NCI-H1105 (cell line): ENCODE results near the gene MGAT1.
"Not testable (repeated sequence)": the region's sequence is repeated elsewhere in the genome, so short reads cannot be mapped to it uniquely, and the experiment has no call there.

Experiments used
- DNase-seq: peaks from one replicate; lab custom pipeline; 2025; lab: John Stamatoyannopoulos, UW

Gene MGAT1

GRCh38 chr5:180785121-180785781, 17.4 kb downstream of the MGAT1 start:
- no peak for DNase-seq

GRCh38 chr5:180784497-180785097, 18.0 kb downstream of the MGAT1 start:
- no peak for DNase-seq

GRCh38 chr5:180783340-180784052, 19.1 kb downstream of the MGAT1 start:
- DNase-seq = no peak

GRCh38 chr5:180782748-180783147, 19.9 kb downstream of the MGAT1 start:
- DNase-seq = no peak

- DNase-seq = not testable (repeated sequence)
Observed at GRCh38 chr5:180781900-180782326, 20.7 kb downstream of the MGAT1 start.

- no peak for DNase-seq
Observed at GRCh38 chr5:180779985-180780610, 22.5 kb downstream of the MGAT1 start.

GRCh38 chr5:180777475-180777874, 25.1 kb downstream of the MGAT1 start:
- no peak for DNase-seq

GRCh38 chr5:180776376-180776775, 26.2 kb downstream of the MGAT1 start:
- DNase-seq = no peak

- DNase-seq = no peak
Observed at GRCh38 chr5:180775624-180776023, 27.0 kb downstream of the MGAT1 start.

- no peak for DNase-seq
Observed at GRCh38 chr5:180771839-180772238, 30.8 kb downstream of the MGAT1 start.

- DNase-seq = no peak
Observed at GRCh38 chr5:180769821-180770220, 32.8 kb downstream of the MGAT1 start.

GRCh38 chr5:180755601-180756000, 47.0 kb downstream of the MGAT1 start:
- DNase-seq = no peak

- no peak for DNase-seq
Observed at GRCh38 chr5:180744253-180744652, 58.4 kb downstream of the MGAT1 start.

- no peak for DNase-seq
Observed at GRCh38 chr5:180742727-180743126, 59.9 kb downstream of the MGAT1 start.

- not testable (repeated sequence) for DNase-seq
Observed at GRCh38 chr5:180740953-180741352, 61.7 kb downstream of the MGAT1 start.

- no peak for DNase-seq
Observed at GRCh38 chr5:180739958-180740357, 62.6 kb downstream of the MGAT1 start, which contains the start of gene OR2Y1. Gene OR2Y1, minus strand, starts transcription at chr5:180740058. Its CDS starts 0 bp downstream, at chr5:180740058.

GRCh38 chr5:180739271-180739670, 63.3 kb downstream of the MGAT1 start:
- no peak for DNase-seq

- no peak for DNase-seq
Observed at GRCh38 chr5:180736536-180736935, 66.1 kb downstream of the MGAT1 start.
